NCI-H1092 (cell line): ENCODE results near the gene OR13J1.
"Not testable (repeated sequence)": the region's sequence is repeated elsewhere in the genome, so short reads cannot be mapped to it uniquely, and the experiment has no call there.

Source experiments
- DNase-seq: peaks from one replicate; lab custom pipeline; 2025; lab: John Stamatoyannopoulos, UW

OR13J1 gene, protein sequence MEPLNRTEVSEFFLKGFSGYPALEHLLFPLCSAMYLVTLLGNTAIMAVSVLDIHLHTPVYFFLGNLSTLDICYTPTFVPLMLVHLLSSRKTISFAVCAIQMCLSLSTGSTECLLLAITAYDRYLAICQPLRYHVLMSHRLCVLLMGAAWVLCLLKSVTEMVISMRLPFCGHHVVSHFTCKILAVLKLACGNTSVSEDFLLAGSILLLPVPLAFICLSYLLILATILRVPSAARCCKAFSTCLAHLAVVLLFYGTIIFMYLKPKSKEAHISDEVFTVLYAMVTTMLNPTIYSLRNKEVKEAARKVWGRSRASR

DNA sequence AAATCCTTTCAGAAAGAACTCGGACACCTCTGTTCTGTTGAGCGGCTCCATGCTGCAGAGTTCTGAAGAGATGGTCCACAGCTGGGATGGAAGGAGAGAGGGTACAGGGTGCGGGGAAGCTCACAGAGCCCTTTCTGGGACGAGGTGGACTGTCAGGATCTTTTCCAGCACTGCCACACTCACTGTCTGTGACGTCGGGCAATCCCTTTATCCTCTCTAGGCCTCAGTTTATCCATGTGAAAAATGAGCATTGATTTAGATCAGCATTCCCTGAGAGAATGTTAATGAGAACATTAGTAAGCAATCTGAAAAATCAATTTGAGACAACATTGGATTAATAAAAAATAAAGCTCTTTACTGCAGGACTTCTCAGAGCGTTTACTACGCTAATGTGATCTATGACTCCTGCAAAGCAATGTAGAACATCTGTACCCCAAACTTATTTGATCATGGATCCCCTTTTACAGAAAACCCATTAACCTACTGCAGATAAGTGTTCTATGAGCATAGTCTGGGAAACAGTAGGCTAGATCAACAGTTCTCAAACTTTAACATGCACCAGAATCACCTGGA lies at the start of gene OR13J1:
Gene OR13J1 (minus strand): TSS at position 51 of the 573 bp plus-strand sequence. CDS start 0 bp downstream, at position 51.
- no peak for DNase-seq

DNA sequence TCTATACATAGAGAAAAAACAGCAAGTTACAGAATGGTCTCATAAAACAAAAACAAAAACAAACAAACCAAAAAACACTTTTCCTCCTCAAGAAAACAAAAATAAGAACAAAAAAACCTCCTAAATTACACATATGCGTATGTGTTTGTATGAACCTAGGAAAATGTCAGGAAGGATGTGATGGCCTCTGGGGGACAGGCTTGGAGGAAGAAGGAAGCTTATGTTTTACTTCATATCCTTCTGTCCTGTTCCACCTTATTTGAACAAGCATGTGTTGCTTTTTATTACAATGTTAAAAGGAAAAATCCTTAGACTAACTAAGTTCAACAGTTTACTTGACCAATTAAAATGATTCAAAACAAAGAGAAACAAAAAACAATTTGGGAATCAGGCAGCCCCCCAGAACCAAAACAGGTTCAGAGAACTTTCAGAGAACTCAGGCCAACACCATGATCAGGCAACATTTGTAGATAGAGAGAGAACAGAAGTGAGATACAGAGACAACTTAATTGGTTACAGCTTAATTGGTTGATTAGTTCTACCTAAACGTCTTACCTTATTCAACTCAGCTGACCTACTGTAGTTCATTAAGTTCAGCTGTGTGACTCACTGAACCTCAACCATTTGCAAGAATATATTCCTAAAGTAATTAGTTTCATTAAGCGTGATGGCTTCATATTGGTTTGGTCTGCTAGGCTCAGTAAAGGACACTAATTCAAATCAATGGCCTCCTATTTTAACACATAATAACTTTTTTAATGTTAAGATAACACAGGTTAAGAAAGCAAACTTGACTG lies 49.2 kb upstream of the OR13J1 start:
- DNase-seq = no peak

DNA sequence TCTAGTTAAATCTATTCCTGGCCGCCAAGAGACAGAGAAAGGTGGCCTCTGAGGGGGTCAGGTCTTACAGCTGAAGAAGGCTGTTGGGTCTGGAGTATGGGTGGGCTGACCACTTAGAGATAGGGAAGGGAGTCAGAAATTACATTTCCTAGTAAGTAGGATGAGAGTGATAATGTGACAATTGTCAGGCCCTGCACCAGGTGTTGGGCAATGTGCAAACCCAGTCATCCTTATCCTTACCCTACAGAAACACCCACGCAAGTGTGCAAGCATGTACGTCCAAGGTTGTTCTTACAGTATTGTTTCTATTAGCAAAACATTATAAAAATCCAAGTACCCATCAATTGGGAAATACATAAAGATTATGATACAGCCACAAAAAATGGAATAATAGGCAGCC lies 48.6 kb upstream of the OR13J1 start:
- DNase-seq = no peak

DNA sequence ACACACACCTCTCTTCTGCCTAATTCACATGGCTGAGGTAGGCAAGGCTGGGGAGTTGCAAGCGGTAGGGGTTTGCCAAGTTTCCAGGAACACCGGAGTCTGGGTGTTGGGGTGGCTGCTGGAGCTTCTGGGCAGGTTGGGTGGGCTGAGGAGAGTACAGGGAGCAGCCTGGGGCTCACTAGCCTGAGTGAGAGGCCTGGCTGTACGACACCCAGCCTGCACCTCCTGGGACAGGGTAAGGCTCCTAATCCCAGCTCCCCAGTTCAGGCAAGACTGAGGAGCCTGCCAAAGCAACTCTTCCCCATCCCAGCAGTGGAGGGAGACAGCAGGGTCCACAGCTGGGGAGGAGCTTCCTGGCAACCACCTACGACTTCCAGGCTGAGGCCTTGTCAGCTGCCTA lies 47.1 kb upstream of the OR13J1 start:
- DNase-seq = no peak

DNA sequence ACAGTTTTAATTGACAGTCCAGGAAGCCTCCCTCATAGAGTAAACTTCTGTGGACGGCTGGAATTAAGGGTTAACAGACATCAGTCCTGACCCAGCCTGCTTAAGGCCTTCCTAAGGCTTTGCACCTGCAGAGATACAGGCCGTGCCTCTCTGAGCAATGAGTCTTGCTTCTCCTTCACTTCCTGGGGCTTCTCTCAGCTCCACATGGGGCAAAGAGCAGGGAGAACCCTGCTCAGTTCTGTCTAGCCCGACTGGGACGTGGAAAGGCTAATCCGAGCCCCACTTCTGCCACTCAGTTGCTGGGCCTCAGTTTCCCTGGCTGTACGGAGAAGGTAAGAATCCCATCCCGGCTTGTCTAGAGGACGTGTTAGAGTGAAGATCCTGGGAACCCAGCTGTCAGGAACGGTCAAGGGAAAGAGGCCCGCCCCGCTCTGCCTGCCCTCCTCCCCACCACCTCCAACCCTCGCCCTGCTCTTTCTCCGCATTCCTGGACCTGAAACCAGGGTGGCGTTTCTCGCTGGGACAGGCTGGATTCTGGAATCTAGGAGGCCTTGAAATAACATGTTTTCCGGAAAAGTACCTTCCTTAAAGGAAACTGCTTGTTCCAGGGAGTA lies 45.6 kb upstream of the OR13J1 start:
- DNase-seq = no peak

DNA sequence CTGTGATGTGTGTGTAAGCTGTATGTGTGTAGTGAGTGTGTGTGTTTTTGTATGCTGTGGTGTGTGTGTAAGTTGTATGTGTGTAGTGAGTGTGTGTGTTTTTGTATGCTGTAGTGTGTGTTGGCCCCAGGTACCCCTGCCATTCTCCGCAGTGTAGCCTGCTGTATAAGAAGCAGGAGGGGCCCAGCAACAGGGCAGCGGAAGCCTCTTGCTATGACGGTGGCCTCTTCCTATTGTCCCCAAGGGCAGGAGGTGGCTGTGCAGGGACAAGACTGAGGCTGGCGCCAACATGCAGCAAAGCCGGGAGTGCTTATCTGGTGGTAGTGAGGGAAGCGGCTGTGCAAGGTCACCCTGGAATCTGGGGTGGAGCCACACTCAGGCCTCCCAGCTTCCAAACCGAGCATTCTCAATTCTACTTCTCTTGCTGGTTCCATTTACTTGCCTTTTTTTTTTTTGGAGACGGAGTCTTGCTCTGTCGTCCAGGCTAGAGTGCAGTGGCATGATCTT lies 44.2 kb upstream of the OR13J1 start:
- no peak for DNase-seq

DNA sequence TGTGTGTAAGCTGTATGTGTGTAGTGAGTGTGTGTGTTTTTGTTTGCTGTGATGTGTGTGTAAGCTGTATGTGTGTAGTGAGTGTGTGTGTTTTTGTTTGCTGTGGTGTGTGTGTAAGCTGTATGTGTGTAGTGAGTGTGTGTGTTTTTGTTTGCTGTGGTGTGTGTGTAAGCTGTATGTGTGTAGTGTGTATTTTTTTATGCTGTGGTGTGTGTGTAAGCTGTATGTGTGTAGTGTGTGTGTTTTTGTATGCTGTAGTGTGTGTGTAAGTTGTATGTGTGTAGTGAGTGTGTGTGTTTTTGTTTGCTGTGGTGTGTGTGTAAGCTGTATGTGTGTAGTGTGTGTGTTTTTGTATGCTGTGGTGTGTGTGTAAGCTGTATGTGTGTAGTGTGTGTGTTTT lies 43.2 kb upstream of the OR13J1 start:
- not testable (repeated sequence) for DNase-seq

DNA sequence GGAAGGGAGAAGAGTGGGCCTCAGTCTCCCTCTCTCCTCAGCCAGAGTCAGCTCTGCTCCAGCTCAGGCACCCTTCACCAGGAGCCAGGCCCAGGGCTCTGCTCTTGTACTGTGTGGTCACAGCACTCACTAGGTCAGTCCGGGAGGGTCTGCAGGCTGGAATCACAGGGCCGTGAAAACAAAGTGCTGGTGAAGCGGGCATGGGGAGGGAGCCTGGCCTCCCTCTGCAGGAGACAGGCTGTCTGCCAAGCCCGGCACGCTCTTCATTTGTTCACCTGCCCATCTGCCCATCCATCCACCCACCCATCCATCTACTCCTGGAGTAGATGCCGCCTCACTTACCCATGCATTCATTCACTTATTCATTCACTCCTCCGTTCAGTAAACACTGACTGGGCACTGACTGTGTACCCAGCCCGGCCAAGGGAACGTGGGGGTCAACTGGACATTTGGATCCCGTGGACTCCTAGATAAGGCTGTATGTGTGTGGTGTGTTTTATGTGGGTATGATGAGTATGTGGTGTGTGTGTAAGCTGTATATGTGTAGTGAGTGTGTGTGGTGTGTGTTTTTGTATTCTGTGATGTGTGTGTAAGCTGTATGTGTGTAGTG lies 42.7 kb upstream of the OR13J1 start:
- DNase-seq = no peak

DNA sequence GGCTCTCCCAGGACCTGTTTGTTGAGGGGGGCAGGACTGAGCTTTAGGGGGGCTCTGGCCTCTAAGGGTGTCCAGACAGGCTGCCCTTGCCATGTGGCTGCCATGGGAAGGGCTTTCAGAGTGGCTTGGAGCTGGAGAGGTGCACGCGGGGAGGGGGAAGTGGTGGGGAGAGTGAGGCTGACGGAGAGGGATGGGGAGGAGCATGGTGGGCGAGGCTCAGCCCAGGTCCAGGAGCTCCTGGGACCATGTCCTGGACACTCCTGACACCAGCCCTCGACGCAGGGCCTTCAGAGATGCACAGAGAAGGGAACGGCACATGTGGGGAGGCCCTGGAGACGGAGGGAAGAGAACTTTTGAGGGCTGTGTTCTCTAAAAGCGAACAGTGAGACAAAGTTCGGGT lies 41.5 kb upstream of the OR13J1 start:
- DNase-seq = no peak

DNA sequence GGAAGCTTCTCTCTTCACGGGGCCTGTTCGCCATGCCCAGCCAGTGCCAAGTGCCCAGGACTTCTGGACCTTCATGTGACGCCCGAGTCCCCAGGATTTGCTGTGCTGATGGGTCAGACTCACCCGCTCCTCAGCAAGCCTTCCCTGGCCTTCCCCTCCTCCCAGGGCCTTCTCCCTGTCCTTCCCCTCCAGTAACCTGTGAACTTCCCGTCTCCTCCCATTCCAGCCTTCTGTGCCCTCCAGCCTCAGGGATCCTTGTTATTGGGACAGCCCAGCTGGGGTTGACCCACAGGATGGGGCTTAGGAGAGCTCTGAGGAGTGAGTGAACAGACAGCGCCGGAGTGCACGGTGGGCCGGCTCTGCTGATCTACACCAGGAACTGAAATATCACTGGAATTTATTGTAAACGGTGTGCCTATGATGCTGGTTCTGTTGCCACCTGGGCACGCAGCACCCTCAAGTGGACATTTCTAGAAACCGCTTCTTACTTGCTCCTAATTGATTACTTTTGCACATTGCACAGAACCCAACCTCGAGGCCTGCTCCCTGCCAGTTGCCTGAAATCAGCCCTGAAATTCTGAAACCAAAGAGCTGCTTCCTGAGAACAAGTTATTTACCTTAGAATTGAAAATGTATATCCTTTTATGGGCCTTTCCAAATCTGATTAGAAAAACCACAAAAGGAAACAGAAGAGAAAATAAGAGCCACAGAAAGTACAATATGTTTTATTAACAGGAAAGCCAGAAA lies 40.6 kb upstream of the OR13J1 start:
- DNase-seq = no peak

DNA sequence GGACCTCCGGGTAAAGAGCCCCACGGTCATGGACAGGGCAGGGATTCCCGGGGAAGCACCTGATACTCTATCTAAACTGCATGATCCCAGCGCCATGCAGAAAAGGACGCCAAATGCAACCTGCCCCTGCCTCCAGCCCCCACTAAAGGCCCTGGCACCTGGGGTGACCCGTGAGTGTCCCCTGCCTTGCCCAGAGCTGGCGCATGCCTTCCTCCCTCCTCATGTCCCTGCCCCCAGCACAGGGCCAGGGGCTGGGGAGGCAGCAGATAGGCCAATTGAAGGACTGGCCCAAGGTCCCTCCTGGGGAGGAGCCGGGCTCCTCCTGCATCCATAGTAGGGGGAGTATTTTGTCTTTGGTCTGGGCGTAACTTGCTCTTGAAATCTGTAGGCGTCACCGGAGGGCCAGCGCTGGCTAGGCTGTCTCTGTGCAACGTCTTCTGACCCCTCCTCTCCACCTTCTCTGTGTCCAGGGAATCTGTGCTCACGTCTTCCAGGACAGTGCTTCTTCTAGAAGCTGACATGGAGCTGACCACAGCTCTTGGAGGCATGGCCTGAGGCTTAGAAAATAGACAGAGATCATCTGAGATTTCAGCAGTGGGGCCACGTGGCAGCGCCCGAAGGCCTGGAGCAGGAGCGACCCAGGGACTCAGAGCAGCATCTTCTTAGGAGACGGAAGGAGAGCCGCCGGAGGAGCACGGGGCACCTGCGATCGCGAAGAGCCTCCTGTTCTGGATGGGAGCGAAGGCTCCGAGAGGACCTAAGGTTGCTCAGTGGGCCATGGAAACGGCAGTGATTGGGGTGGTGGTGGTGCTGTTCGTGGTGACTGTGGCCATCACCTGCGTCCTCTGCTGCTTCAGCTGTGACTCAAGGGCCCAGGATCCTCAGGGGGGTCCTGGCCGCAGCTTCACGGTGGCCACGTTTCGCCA lies 39.7 kb upstream of the OR13J1 start:
- DNase-seq = no peak

DNA sequence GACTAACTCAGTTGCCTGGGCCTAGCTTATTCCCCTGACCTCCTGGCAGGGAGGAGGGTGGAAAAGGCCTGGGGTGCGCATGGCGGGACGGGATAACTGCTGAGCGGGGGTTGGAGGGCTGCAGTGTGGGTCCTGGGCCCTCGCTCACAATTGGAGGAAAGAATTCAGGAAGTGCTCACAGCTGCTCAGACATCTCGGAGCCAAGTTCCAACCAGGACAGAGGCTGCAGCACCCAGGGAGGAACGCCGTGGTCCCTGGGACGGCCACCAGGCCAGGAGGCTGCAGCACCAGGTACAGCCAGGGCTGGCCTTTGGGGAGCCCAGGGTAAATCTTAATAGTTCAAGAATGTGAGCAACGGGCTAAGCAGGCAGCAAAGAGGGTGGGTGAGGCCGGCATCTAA lies 39.1 kb upstream of the OR13J1 start, which contains the start of gene SPAAR:
Gene SPAAR (plus strand): TSS at position 217 of the 400 bp plus-strand sequence. CDS start 974 bp downstream, outside the sequence.
- no peak for DNase-seq

DNA sequence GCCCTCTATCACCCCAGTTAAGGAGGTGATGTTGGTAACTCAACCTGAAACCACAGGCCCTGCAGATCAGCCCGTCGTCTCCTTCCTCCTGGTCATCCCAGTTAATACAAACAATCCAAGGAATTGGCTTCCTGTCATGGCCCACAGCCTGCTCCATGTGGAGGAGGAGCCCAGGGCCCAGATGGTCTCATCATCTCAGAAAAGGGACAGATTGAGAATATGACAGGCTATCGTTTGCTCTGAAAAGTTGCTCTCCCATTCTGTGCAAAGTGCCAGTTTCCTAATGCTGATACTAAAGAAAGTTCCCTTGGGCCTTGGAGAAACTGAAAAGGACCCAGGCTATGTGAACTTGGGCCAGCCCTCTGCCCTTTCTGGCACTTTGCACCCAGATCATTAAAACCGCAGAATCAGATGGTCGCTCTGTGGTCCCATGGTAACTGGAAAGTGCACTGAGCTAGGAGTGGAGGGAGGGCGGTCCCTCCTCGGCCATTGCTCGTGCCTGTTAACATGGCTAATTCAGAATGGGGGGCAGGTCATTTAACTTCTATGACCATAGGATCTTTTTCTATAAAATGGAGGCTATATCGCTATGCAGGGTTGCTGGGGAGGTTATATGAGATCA lies 38.4 kb upstream of the OR13J1 start:
- no peak for DNase-seq

DNA sequence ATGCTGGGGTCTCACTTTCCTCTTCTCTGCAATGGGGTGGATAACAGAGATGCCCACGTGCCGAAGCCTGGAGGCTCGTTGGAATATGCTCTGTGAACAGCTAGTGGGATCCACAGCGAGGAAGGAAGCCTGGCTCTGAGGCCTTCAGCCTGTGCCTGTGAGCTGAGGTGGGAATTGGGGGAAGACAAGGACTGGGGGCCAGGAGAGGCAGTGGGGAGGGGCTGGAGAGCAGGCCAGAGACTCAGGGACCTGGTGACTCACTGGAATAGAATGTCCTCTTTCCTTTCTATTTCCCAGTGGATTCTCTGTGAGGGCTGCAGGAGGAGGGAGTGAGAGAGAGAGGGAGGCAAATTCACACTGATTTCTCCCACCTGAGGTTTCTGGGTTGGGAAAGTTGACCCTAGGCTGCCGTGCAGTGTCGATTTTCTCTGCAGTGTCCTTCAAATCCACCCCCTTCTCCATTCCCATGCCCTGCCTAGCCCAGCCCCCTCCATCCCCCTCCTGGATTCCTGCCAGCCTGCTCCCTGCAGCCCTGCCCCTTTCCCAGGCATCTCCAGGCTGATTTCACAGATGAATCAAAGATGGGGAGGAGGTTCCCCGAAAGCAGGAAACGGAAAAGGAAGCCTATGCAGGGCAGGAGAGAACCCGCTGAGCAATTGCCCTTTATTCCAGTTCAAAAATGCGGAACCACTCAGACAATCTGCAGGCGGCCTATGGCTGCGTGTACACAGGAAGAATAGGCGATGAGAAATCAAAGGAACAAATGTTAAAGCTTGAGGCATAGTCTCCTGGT lies 37.7 kb upstream of the OR13J1 start:
- no peak for DNase-seq

DNA sequence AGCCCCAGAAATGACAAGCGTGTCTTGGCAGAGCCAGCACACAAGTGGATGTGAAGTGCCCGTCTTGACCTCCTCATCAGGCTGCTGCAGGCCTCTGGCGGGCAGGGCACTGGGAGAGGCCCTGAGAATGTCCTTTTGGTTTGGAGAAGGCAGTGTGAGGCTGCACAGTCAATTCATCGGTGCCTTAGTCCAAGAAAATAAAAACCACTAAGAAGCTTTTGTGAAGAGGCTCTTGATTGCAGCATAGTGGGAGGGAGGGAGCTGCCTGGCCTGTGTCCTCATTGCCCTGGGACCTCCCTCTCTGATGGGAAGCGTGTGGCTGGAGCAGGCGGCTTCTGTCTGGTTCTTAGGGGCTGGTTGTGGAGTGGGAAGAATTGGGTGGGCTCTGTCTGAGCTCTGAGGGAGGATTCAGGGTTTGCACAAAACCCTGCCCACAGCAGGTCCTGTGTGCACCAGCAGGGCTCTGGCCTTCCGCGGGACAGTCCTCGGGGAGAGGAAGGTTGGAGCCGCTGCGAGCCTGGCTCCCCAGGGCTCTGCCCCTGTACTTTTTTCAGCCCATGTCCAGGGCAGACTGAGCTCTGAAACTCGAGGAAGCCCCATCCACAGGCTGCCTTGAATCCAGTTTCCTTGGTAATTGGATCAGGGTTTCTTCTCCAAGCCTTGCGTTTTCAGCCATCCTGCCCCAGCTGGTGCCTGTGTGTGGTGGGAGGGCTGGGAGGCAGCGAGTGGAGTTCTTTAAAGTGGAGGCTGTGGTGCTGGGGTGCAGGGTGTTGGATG lies 36.9 kb upstream of the OR13J1 start:
- DNase-seq = no peak

DNA sequence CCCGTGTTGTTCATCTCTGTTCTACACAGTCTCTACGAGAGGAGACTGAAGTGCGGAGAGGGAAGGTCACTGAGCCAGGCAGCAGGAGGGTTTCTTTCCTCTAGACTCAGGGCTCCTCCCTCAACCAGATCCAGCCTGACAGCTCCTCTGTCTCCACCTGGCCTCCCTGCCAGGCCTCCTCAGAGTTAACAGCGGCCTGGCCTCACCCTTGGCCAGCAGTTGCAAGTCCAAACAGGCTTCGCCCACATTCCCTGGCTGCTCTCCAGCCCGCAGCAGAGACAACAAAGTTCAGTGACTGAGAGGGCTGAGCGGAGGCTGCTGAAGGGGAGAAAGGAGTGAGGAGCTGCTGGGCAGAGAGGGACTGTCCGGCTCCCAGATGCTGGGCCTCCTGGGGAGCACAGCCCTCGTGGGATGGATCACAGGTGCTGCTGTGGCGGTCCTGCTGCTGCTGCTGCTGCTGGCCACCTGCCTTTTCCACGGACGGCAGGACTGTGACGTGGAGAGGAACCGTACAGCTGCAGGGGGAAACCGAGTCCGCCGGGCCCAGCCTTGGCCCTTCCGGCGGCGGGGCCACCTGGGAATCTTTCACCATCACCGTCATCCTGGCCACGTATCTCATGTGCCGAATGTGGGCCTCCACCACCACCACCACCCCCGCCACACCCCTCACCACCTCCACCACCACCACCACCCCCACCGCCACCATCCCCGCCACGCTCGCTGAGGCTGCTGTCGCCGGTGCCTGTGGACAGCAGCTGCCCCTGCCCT lies 35.9 kb upstream of the OR13J1 start, which contains the start of gene HRCT1:
Gene HRCT1 (plus strand): TSS at position 291 of the 768 bp plus-strand sequence. CDS start 86 bp downstream, at position 377.
- no peak for DNase-seq
